Vagina (tissue), 2 donors: ENCODE data around the gene ARL6IP6.

Experiments
- POLR2A ChIP-seq, 2 donors: fragments of 450-650 bp; IDR thresholded peaks; one replicate each; pipeline ENCODE4 v1.6.1; 2017; ENCODE audit warnings: antibody characterized with exemption in 2 of 2, mild to moderate bottlenecking in 2 of 2, moderate library complexity in 2 of 2
- TF ChIP-seq, protein P1 (sequence below), 3 experiments: fragments of 450-650 bp in 2 of 3; fragments of 200-600 bp in 1 of 3; sonication (generic) in 1 of 3; IDR thresholded peaks; one replicate each; pipeline ENCODE4 v1.5.1; 2017 to 2019; ENCODE audit warnings: antibody characterized with exemption in 3 of 3, mild to moderate bottlenecking in 2 of 3, moderate library complexity in 2 of 3

DNA sequence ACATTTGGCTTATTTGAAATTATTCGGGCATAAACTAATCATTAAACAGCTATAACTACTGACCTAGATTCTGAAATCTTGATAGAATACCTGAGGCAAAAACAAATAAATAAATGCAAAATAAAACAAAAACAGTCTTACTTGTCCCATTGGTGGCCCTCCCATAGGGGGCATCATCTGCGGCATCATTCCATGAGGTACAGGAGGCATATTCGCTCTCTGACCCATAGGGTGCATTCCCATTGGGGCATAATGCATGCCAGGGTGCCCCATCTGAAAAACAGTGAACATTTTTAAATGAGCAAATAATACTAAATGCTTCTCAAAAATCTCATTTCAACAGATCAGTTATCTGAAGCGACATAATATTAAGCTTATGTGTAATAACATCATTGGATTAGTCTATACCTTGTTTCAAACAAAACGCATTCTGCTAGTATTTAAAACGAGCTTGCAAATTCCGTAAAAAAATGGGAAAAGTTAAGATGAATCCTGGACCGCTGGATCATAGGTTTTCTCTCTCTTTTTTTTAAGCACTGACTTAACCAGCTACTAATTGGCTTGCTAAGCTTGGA lies 2.5 kb upstream of the ARL6IP6 start:
- no peak for TF ChIP-seq POLR2A (IDR thresholded peaks at IDR 0.05)
- TF ChIP-seq, protein P1, sequence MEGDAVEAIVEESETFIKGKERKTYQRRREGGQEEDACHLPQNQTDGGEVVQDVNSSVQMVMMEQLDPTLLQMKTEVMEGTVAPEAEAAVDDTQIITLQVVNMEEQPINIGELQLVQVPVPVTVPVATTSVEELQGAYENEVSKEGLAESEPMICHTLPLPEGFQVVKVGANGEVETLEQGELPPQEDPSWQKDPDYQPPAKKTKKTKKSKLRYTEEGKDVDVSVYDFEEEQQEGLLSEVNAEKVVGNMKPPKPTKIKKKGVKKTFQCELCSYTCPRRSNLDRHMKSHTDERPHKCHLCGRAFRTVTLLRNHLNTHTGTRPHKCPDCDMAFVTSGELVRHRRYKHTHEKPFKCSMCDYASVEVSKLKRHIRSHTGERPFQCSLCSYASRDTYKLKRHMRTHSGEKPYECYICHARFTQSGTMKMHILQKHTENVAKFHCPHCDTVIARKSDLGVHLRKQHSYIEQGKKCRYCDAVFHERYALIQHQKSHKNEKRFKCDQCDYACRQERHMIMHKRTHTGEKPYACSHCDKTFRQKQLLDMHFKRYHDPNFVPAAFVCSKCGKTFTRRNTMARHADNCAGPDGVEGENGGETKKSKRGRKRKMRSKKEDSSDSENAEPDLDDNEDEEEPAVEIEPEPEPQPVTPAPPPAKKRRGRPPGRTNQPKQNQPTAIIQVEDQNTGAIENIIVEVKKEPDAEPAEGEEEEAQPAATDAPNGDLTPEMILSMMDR (IDR thresholded peaks at IDR 0.05): no peak
